Thyroid gland (tissue), 4 donors: Measurements from ENCODE around the gene MAGIX.

Source experiments
- CTCF ChIP-seq, 6 experiments: fragments of 200-600 bp in 3 of 6; fragments of 450-650 bp in 3 of 6; sonication (generic) in 3 of 6; IDR thresholded peaks; one replicate each; pipeline ENCODE4 v1.5.1; 2016 to 2019; ENCODE audit warnings: antibody characterized with exemption in 6 of 6, mild to moderate bottlenecking in 2 of 6, inconsistent platforms in 1 of 6, moderate library complexity in 1 of 6
- POLR2A ChIP-seq, 2 donors: fragments of 450-650 bp; IDR thresholded peaks; one replicate each; pipeline ENCODE4 v1.6.1; 2017; ENCODE audit warnings: antibody characterized with exemption in 2 of 2, mild to moderate bottlenecking in 2 of 2, moderate library complexity in 1 of 2

GRCh38 chrX:49214996-49215526 lies 52.5 kb downstream of the MAGIX start:
- TF ChIP-seq CTCF (IDR thresholded peaks at IDR 0.05) (no peak), POLR2A (IDR thresholded peaks at IDR 0.05) (no peak)
